Activated CD4-positive, alpha-beta T cell treated with anti-CD3 and anti-CD28 coated beads, Interleukin-10, Interleukin-2, amounts not matched to agents 100 ng/mL and 50 ng/mL, durations not matched to agents 16 hours and 8 hours (primary cell): ENCODE data around the gene GPR179.

ENCODE experiments used
- DNase-seq: peaks from one replicate; pipeline ENCODE4 v3.0.0-alpha.2; 2020

The GPR179 gene

DNA sequence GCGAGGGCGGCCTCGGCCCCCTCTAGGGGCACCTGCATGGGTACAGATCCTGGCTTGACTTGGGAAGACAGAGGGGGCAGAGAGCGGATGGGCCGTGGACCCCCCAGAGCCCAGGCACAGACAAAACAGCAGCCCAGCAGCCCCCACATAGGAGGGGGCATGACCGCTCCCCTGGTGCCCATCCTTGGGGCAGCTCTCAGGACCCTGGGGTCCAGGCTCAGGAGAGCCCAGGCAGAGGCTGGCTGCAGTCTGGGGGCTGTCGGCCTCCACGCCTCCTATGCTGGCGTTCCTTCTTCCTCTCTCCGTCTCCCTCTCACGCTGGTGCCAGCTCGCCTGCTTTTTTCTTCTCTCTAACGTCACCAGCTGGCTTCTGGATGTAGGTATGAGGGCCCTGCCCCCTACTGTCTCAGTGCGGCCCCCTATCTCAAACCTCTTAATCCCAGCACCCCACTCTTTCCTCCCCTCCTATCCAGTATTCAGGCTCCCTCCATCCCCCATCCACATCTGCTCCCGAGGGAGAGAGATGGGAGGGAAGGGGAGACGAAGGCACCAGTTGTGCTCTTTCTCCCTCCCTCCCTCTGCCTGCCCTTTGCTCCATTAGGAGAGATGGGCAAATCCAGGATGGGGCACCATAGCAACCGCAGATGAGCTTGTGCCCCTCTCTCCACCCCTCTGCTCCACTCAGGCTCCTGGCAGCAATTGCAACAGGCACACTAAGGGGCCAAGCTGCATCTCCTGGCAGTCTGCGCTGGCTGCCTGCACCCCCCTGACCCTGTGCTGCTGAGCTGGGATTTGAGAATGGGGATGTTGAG, at the start of gene GPR179:
Gene GPR179 (minus strand): TSS at position 349 of the 812 bp plus-strand sequence. CDS start 167 bp downstream, at position 182.
- DNase-seq, result no peak

DNA sequence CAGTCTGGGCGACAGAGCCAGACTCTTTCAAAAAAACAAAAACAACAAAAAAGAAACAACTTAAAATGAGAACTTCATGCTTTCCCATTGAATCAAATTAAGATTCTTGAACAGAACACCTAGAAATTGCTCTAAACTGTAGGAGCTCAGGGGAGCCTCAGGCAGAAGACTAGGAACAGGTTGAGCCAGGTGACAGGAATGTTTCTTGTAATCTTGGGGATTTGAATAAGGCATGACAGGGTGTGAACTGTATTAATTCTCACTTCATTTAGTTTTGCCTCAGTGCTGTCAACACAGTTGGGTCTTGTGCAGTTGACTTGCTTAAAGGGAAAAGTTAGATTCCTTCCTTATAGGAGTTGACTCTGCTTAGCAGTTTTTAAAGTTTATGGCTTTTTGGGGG, 35.7 kb upstream of the GPR179 start:
- DNase-seq, result no peak

DNA sequence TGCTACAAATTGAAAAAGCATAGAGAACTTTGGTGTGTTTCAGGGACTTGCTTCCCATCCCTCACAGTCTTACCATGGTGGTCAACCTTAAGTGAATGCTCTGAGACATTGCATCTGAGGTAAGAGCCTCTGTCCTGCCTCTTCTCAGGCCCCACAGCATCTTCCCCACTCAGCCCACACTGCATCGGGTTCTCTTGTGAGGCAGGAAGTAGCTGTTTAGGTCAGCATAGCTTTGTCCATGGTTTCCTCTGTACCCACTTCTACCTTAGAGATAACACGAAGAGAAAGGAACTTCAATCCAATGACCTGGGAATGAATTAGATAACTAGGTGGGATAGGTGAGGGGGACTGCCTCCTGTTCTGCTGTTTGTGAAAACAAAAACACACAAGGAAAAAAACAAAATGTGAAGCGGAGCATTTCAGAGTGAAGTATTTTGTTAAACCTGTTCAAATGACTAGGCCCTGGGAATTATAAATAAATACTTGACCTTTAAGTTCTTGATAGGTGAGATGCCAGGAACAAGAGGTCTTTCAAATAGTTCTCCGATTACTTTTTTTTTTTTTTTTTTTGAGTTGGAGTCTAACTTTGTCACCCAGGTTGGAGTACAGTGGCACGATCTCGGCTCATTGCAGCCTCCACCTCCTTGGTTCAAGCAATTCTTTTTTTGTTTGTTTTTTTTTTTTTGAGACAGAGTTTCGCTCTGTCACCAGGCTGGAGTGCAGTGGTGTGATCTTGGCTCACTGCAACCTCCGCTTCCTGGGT, 25.5 kb upstream of the GPR179 start:
- DNase-seq, result no peak

DNA sequence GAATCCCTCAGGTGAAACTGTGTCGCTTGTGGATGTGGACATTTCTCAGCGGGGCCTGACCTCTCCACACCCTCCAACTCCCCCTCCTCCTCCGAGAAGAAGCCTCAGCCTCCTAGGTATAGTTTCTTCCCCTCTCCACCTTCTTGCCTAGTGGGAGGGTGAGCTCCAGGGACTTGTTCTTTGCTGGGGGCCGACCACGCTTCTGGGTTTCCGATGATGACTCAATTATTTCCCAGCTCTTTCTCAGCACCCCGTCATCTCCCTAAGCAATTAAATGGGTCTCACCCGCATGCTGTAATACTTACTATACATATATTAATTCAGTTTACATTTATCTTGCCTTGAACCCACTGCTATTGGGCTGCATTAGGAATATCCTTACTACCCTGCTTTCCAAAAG, 21.0 kb upstream of the GPR179 start:
- DNase-seq, result no peak

DNA sequence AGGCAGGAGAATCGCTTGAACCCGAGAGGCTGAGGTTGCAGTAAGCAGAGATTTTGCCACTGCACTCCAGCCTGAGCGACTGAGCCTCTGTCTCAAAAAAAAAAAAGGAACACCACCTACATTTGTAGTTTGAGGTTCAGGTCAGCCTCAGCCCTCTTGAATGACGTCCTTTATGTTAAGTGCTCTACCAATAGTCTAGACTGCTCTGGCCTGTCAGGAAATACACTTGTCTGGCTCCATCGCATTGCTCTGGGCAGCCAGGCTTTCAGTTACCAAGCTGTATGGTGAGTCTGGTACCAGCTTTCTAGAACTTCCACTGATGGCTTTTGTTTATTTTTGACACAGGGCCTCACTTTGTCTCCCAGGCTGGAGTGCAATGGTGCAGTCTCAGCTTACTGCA, 19.3 kb upstream of the GPR179 start:
- DNase-seq, result no peak

DNA sequence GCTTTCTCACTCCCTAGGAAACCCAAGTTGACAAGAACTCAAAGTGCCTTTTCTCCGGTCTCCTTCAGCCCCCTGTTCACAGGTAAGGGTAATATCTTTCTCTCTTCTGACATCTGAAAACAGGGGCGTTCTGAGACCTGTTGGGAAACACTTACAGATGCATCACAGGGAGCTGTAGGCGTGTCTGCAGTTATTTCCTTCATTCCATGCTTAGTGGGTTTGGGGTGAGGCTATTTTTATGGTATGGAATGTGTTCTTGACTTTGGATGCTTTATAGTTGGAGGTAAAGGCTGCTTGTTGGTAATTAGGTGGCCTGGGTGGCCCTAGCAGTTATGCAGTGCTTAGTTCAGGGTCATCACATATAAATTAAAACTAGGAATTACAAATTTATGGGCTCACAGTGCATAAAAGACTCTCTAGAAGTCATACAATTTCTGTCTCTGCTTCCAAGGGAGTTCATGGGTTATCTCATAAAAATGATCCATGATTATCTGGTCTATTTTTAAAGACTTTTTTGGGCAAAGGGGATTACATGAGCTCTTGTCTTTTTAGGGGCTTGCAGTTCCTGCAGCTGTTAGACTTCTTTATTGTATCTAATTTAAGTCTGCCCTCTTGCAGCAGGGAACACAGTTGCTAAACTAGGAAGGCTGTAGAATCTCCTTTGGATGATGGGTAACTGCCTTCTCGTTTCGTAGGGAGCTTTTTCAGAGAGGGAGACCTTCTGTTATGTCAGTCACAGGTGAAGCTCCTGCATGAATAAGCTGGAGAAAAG, 18.1 kb upstream of the GPR179 start:
- no peak for DNase-seq

GRCh38 chr17:38358586-38359513, 15.1 kb upstream of the GPR179 start:
- DNase-seq, result no peak

- DNase-seq, result no peak
Measured at GRCh38 chr17:38357486-38358123, 13.8 kb upstream of the GPR179 start.

GRCh38 chr17:38355251-38355650, 11.5 kb upstream of the GPR179 start:
- DNase-seq, result no peak

GRCh38 chr17:38354466-38354865, 10.7 kb upstream of the GPR179 start:
- DNase-seq, result no peak

DNA sequence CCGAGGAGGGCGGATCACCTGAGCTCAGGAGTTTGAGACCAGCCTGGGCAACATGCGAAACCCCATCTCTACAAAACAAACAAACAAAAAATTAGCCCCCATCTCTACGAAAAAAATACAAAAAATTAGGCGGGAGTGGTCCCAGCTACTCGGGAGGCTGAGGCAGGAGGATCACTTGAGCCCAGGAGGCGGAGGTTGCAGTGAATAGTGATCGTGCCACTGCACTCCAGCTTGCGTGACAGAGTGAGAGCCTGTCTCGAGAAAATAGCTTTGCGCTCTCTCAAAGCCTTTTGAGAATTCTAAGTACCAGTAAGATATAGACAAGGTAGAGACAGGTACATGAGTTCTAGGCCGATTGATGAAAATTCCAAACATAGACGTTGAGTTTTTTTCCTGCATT, 9.9 kb upstream of the GPR179 start:
- DNase-seq, result no peak

DNA sequence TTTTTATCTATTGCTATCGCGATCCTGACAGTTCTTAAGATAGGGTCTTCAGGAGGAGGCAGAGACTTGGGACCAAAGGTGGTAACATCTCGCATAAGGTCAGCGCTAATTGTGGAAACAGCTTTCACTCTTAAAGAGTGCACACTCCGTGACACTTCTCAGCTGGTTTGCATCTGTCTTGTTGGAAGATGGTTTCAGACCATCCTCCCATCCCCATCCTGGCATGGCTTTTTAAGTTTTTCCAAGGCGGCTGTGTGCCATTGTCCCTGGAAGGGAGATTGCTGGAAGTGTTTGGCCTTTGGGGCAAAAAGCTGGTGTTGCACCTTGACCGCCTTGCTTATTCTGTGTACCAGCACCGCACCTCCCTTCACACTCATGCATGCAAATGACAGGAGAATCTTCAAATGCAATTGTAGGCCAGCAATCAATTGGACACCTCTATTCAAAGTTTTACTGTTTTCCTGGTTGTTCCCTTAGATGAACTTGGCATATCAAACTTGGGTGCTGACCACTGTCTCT, 9.4 kb upstream of the GPR179 start:
- no peak for DNase-seq

- DNase-seq, result peak; percentile 17
Measured at GRCh38 chr17:38352245-38353085, 8.7 kb upstream of the GPR179 start.

DNA sequence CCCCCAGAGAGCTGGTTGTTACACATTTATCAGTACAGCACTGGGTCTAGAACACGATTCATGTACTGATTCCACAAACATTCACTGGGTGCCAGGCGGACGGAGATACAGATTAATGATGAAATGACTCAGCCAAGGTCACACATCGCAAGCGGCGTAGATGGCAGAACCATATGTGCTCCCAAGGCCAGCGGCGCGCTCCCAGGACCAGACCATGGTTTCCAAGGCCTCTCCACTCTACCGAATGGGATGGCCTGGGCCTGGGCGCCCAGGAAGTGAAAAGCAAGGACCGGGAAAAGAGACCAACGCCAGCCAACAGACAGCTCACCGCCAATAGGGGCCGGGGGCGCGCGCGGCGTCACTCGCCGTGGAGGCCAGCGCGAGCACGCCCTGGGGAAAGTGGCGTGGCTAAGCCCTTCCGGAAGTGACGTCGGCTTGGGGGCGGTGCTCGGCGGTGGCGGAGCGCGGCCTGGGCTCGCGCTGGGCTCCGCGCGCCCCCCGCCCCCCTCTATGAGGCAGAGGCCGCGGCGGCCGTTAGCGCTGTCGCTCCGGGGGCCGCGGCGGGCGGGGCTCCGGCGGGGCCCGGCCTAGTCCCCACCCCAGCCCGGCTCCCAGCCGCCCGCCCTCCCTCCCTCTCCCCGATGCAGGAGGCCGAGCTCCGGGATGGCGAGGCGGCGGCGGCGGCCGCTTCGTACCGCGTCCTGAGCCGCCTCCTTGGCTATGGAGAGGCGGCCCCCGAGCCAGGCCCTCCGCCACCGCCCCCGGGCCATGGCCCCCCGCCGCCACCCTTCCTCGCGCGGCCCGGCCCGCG, 7.9 kb upstream of the GPR179 start, which contains the start of gene SOCS7:
Gene SOCS7 (plus strand): TSS at position 433 of the 811 bp plus-strand sequence. CDS start 209 bp downstream, at position 642.
- peak; percentile 94 for DNase-seq

DNA sequence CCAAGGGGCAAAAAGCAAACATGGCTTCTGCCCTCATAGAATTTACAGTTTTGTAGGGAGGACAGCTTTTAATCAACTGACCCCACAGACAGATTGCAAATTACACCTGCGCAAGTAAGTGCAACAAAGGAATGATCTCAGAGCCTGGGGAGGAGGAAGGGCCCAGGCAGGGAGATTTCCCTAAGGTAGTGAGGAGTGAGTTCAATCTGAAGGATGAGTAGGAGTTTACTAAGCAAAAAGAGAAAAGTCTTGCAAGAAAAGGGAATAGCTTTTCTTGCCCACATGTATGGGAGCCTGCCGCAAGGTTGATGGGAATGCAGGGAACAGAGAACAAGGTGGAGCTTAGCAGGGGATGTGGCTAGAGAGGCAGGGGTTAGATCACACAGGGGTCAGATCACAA, 6.3 kb upstream of the GPR179 start:
- DNase-seq, result no peak

DNA sequence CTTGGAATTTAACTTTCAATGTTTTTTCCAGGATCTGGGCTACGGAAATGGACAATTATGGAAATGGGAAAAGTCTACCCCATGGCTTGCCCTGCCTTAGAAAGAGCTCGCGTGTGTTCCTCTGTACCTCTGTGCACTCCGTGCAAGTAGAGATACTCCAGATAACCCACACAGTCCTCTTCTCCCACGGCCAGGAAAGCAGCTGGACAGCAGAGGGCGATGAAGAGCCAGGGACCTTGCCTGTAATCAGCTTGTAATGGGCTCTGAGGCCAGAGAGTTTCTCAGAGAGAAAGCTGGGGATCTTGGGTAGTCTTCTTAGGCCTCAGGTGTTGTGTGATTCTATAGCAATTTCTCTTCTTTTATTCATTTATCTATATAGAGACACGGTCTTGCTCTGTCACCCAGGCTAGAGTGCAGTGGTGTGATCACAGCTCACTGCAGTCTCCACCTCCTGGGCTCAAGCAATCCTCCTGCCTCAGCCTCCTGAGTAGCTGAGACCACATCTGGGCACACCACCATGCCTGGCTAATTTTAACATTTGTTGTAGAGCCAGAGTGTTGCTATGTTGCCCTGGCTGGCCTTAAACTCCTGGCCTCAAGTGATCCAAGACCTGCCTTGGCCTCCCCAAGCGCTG, 5.5 kb upstream of the GPR179 start:
- peak; percentile 87 for DNase-seq

GRCh38 chr17:38345743-38346142, 2.0 kb upstream of the GPR179 start:
- no peak for DNase-seq

GRCh38 chr17:38344420-38344745, 627 bp upstream of the GPR179 start:
- no peak for DNase-seq
